ENCODE measurements around the gene UFD1. TPM values are rescaled to one million over a fixed set of nuclear protein-coding genes. Genes with fewer than 3 reads are reported as not detected.

UFD1 gene
- total RNA-seq, 1 donor from 2014 or later = 75.8 TPM

DNA sequence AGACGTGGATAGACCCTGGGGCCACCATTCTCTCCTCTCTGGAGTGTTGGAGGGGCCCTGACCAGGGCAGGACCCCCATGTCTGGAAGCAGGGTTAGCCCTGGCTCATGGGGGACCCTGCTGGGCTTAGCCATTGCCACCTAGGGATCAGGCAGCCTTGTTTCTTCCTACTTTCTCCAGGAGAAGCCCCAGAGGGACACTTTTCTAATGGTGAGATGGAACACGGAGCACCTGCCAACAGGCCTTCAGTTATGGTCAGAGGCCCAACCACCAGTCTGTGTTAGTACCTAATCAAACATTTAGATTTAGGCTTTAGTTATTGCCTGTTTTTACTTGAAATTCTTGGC lies 29.6 kb downstream of the UFD1 start:
- H3K4me1 Mint-ChIP-seq (ENCODE audit: low read depth) = peaks cover 28% of the 10 kb centered on the region
- peaks cover 17% of the 10 kb centered on the region for H3K36me3 Mint-ChIP-seq (ENCODE audit: low read depth)
- no peaks in the 10 kb centered on the region for H3K27me3 Mint-ChIP-seq (ENCODE audit: low read depth)
- DNase-seq (ENCODE audit: low spot score) = no peak
- TF ChIP-seq, protein P1, sequence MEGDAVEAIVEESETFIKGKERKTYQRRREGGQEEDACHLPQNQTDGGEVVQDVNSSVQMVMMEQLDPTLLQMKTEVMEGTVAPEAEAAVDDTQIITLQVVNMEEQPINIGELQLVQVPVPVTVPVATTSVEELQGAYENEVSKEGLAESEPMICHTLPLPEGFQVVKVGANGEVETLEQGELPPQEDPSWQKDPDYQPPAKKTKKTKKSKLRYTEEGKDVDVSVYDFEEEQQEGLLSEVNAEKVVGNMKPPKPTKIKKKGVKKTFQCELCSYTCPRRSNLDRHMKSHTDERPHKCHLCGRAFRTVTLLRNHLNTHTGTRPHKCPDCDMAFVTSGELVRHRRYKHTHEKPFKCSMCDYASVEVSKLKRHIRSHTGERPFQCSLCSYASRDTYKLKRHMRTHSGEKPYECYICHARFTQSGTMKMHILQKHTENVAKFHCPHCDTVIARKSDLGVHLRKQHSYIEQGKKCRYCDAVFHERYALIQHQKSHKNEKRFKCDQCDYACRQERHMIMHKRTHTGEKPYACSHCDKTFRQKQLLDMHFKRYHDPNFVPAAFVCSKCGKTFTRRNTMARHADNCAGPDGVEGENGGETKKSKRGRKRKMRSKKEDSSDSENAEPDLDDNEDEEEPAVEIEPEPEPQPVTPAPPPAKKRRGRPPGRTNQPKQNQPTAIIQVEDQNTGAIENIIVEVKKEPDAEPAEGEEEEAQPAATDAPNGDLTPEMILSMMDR (IDR thresholded peaks at IDR 0.05) = no peak
- H3K27ac Mint-ChIP-seq (ENCODE audit: unreplicated experiment) = no peak overlapping the region
- H3K9me3 Mint-ChIP-seq (ENCODE audit: low read depth) = no peaks in the 10 kb centered on the region
- H3K4me3 Mint-ChIP-seq (ENCODE audit: unreplicated experiment) = no peak overlapping the region

GRCh38 chr22:19448739-19449421 lies 30.1 kb downstream of the UFD1 start:
- Mint-ChIP-seq H3K36me3 (ENCODE audit: low read depth) (peaks cover 12% of the 10 kb centered on the region), H3K9me3 (ENCODE audit: low read depth) (no peaks in the 10 kb centered on the region), H3K4me1 (ENCODE audit: low read depth) (peaks cover 28% of the 10 kb centered on the region), H3K27ac (ENCODE audit: unreplicated experiment) (peak overlapping the region; percentile 94), H3K27me3 (ENCODE audit: low read depth) (no peaks in the 10 kb centered on the region), H3K4me3 (ENCODE audit: unreplicated experiment) (peak overlapping the region; percentile 28)
- TF ChIP-seq, protein P1 (IDR thresholded peaks at IDR 0.05) = no peak
- DNase-seq (ENCODE audit: low spot score) = no peak

DNA sequence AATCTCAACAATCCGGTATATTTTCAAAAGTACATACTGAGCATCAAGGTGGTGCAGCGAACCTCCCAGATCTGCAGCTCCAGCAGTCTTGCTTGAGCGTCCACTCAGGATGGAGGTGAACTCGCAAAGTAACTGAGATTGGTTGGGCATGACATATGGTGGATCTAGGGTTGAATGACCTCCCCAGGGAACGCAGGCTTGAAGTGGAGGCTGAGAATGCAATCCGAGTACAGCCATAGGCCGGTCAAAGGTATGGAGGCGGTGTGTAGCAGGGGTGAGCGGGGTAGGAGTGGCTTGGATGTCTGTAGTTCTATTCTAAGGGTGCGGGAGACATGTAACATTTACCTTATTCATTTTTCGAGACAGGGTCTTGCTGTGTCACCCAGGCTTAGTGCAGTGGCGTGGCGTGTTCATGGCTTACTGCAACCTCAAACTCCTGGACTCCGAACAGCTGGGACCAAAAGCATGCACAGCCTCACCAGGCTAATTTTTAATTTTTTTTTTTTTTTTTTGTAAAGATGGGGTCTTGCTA lies 30.9 kb downstream of the UFD1 start:
- TF ChIP-seq, protein P1 (IDR thresholded peaks at IDR 0.05) = no peak
- DNase-seq (ENCODE audit: low spot score) = no peak
- peak overlapping the region; percentile 94 for H3K27ac Mint-ChIP-seq (ENCODE audit: unreplicated experiment)
- H3K4me3 Mint-ChIP-seq (ENCODE audit: unreplicated experiment) = peak overlapping the region; percentile 91
- no peaks in the 10 kb centered on the region for H3K9me3 Mint-ChIP-seq (ENCODE audit: low read depth)
- H3K27me3 Mint-ChIP-seq (ENCODE audit: low read depth) = no peaks in the 10 kb centered on the region
- peaks cover 8% of the 10 kb centered on the region for H3K36me3 Mint-ChIP-seq (ENCODE audit: low read depth)
- peaks cover 28% of the 10 kb centered on the region for H3K4me1 Mint-ChIP-seq (ENCODE audit: low read depth)

DNA sequence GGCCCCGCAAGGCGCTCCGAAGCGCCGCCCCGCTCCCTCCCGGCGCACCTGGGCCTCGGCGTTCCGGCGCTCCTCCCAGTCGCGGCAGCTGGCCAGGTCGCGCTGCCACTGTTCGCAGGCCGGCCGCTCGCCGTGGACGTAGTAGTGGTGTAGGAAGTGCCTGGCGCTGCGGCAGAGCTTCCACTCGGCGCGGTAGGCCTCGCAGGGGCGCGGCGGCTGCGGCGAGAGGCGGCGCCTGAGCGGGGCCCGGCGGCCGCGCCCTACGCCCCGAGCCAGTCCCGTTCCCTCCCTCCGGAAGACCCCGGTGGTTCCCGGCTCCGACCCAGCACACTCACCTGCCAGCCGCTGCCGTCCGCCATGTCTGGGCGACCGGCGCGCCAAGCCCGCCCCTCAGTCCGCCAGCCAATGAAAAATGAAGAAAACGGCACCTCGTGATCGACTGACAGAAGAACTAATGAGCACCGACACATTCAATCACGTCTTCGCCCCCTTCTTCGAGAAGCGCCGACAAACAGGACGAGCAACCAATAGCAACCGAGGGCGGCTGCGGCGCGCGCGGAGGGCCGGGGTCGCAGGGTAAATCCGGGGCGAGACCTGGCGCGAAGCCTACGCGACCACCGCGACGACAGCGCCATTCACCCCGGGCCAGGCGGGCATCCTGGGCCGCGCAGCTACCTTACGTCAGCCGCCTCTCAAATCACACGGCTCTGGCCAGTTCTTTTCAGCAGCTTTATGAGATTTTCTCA lies 31.5 kb downstream of the UFD1 start, which contains the start of gene C22orf39:
Gene C22orf39, minus strand, starts transcription at position 382 of the 746 bp plus-strand sequence. Its CDS starts 23 bp downstream, at position 359.
- H3K4me3 Mint-ChIP-seq (ENCODE audit: unreplicated experiment) = peak within 1 kb of the TSS; percentile 91

More for the DNA sequence above, 31.5 kb downstream of the UFD1 start, which contains the start of gene C22orf39:
- Mint-ChIP-seq H3K27me3 (ENCODE audit: low read depth) (no peaks in the 10 kb centered on the region), H3K36me3 (ENCODE audit: low read depth) (peaks cover 4% of the 10 kb centered on the region), H3K9me3 (ENCODE audit: low read depth) (no peaks in the 10 kb centered on the region), H3K4me1 (ENCODE audit: low read depth) (peaks cover 28% of the 10 kb centered on the region), H3K27ac (ENCODE audit: unreplicated experiment) (peak within 1 kb of the TSS; percentile 94)
- DNase-seq (ENCODE audit: low spot score) = no peak
- TF ChIP-seq, protein P1 (IDR thresholded peaks at IDR 0.05) = peak; percentile 12

Data from chondrocyte (in vitro differentiated cells).